ENCODE results near the gene ARHGAP31.
"Not testable (repeated sequence)": the region's sequence is repeated elsewhere in the genome, so short reads cannot be mapped to it uniquely, and the experiment has no call there.

The ARHGAP31 gene

GRCh38 chr3:119322021-119322834 is 28.0 kb downstream of the ARHGAP31 start:
- DNase-seq: no peak

GRCh38 chr3:119322835-119323722 is 28.9 kb downstream of the ARHGAP31 start:
- peak; percentile 97 for DNase-seq

GRCh38 chr3:119323723-119324085 is 29.5 kb downstream of the ARHGAP31 start:
- DNase-seq: no peak

GRCh38 chr3:119324899-119325298 is 30.7 kb downstream of the ARHGAP31 start:
- DNase-seq: no peak

GRCh38 chr3:119326976-119327375 is 32.8 kb downstream of the ARHGAP31 start:
- DNase-seq: no peak

GRCh38 chr3:119329551-119329950 is 35.4 kb downstream of the ARHGAP31 start:
- DNase-seq: no peak

- DNase-seq: no peak
Measured at GRCh38 chr3:119330181-119330580, 36.0 kb downstream of the ARHGAP31 start.

- no peak for DNase-seq
Measured at GRCh38 chr3:119330858-119331257, 36.7 kb downstream of the ARHGAP31 start.

GRCh38 chr3:119331661-119332060 is 37.5 kb downstream of the ARHGAP31 start:
- no peak for DNase-seq

GRCh38 chr3:119333773-119334509 is 39.8 kb downstream of the ARHGAP31 start:
- no peak for DNase-seq

GRCh38 chr3:119336823-119337222 is 42.6 kb downstream of the ARHGAP31 start:
- DNase-seq: no peak

GRCh38 chr3:119337407-119337806 is 43.2 kb downstream of the ARHGAP31 start:
- DNase-seq: not testable (repeated sequence)

- no peak for DNase-seq
Measured at GRCh38 chr3:119338754-119339153, 44.6 kb downstream of the ARHGAP31 start.

- no peak for DNase-seq
Measured at GRCh38 chr3:119340014-119340413, 45.8 kb downstream of the ARHGAP31 start.

- no peak for DNase-seq
Measured at GRCh38 chr3:119340446-119340845, 46.3 kb downstream of the ARHGAP31 start.

GRCh38 chr3:119342176-119342575 is 48.0 kb downstream of the ARHGAP31 start:
- DNase-seq: no peak

GRCh38 chr3:119343719-119344118 is 49.5 kb downstream of the ARHGAP31 start:
- DNase-seq: no peak

- DNase-seq: no peak
Measured at GRCh38 chr3:119346076-119346496, 51.9 kb downstream of the ARHGAP31 start.

GRCh38 chr3:119347036-119347435 is 52.9 kb downstream of the ARHGAP31 start:
- DNase-seq: no peak

- DNase-seq: no peak
Measured at GRCh38 chr3:119349354-119350041, 55.3 kb downstream of the ARHGAP31 start.

GRCh38 chr3:119350114-119350513 is 55.9 kb downstream of the ARHGAP31 start:
- no peak for DNase-seq

- DNase-seq: no peak
Measured at GRCh38 chr3:119351581-119351980, 57.4 kb downstream of the ARHGAP31 start.
